CD4-positive, alpha-beta T cell treated with Interleukin-21 for 1 hour (primary cell): ENCODE measurements around the gene TTC6.

Experiments used
- DNase-seq: peaks from one replicate; pipeline ENCODE4 v3.0.0-alpha.2; 2020

The TTC6 gene

GRCh38 chr14:37598747-37599506, 3.5 kb downstream of the TTC6 start:
- DNase-seq = no peak

GRCh38 chr14:37599507-37600368, 4.3 kb downstream of the TTC6 start:
- no peak for DNase-seq

GRCh38 chr14:37600880-37601741, 5.7 kb downstream of the TTC6 start:
- no peak for DNase-seq

DNA sequence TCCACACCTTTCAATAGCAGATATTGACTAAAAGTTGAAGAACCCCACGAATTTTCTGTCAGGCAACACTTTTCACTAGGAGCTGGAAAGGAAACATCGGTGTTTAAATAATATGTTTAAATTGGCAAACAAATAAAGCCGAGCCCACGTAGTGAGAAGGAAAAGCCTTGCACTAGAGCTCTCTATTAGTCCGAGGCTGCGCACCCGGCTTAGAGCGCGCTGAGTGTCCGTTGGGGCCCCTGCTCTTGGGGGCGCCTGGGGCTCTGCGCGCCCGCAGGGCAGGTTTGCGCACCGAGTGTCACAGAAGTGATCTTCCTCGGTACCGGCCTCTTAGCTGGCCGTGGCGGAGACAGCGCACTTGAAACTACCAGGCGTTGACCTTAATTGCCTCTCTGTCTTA, 6.4 kb downstream of the TTC6 start:
- DNase-seq = no peak

- no peak for DNase-seq
Observed at GRCh38 chr14:37602605-37603453, 7.4 kb downstream of the TTC6 start.

DNA sequence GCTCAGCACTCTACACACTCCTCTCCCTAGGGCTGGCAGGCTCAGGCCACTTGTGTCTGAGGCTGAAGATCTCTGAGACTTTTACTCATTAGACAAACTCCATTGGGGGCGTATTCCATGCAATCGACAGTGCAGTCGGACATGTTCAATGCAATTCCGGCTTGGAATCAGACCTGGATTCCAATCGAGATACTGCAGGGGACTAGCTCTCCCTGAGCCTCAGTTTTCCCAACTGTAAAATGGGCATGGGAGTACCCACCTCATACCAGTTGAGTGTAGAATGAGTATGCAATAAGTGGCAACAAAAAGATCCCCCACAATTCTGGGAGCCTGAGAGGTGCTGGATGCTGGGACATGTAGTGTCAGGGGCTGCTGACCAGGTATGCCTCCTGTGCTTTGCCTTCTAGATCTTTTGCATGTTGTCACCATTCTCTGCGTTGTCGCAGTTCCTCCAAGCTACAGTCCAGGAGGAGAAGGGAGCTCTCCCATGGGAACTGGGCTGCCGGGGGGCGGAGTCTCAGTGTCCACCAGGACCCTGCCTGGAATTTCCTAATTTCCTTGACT, 8.3 kb downstream of the TTC6 start:
- no peak for DNase-seq

GRCh38 chr14:37606678-37607077, 11.2 kb downstream of the TTC6 start:
- DNase-seq = no peak

- DNase-seq = no peak
Observed at GRCh38 chr14:37608649-37609048, 13.2 kb downstream of the TTC6 start.

DNA sequence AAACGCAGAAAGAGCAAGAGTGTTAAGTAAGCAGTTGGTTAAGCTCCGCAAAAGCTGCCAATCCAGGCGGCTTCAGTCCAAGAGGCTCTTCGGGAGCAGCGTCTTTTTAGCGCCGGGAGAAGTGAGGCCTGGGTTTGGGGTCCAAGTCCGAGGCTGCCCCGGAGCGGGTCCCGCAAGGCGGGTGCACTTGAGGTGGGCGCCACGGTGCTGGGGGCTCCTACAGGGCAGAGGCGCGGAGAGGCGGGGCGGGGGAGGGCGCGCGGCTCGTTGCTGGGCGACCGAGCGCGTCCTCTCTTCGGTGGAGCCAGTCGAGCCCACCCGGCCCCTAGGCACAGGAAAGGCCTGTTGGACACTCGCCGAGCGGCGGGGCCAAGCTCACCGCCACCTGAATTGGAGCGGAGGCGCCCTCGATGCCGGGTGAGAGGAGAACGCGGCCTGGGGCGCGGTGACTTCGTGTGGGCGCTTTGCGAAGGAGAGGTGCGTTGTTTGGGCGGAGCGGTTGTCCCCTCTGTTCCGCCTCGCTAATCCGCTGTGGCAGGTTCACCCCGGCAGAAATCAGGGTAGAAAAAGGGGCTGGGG, 15.6 kb downstream of the TTC6 start:
- DNase-seq = no peak

DNA sequence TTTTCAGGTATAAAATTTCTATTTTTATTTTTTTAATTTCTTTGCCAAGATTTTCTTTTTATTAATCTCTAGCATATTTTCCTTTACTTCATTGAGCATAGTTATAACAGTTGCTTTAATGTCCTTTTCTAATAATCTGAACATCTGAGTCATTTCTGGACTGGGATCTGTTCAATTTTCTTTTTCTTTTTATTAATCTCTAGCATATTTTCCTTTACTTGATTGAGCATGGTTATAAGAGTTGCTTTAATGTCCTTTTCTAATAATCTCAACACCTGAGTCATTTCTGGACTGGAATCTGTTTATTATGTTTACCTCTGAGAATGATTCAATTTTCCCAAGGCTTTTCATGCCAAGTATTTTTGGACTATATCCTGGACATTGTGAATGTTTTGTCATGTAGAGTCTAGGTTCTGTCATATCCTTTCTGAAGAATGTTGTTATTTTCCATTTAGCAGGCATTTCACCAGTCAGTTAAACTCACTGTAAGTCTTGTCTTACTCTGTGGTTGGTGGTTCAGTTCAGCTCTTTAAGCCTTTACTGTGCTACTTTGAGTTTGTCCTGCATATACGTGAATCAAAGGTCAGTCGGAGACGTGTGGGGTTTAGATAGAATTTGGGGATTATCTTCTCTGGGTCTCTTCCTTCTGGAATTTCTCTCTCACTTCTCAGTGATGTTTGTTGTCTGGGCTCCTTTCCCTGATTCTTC, 20.3 kb downstream of the TTC6 start:
- DNase-seq = no peak

GRCh38 chr14:37616853-37617252, 21.4 kb downstream of the TTC6 start:
- DNase-seq = no peak

DNA sequence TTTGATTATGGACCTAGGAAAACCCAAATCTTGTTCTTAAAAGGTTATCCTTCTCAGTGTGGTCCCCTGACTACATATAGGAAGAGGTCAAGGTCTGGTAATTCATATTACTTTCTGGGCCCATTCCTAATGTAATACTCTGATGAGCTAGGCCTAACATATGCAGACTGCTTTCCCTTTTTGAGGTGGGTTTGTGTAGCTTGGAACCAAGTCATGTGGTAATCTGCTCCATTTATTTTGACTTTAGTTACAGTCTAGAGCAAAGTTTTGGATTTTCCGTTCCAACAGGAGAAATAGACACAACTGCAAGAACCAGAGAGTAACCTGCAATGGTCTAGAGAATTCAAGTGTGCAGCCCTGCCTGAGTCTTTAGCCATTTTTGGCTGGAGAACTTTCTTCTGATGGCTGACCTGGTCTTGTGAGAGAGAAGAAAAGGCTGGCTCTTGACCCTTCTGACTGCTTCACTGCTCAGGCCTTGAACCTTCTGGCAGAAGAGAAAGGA, 22.5 kb downstream of the TTC6 start:
- DNase-seq = no peak

DNA sequence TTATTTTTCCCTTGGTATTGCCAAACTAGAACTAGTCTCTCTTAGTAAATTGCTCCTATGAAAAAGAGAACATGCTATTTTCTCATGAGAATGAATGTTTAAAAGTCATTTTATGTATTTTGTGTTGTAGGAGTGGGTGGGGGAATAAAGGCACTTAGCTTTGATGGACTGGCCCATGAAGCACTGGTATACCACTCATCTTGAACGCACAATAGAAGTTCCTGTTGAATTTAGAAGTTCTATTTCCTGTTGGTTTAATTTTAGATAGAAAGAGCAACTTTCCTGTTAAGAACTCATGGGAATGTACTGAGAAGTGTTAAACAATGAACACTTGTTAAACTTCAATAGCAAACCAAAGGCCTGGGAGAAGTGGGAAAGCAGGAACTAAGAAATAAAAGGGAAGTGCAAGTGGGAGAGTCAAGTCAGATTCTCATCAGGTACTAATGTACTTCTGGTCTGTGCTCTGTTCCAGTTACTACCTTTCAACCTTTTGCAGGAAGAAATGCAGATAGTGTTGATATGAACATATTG, 23.1 kb downstream of the TTC6 start:
- no peak for DNase-seq

GRCh38 chr14:37620856-37621255, 25.4 kb downstream of the TTC6 start:
- no peak for DNase-seq

DNA sequence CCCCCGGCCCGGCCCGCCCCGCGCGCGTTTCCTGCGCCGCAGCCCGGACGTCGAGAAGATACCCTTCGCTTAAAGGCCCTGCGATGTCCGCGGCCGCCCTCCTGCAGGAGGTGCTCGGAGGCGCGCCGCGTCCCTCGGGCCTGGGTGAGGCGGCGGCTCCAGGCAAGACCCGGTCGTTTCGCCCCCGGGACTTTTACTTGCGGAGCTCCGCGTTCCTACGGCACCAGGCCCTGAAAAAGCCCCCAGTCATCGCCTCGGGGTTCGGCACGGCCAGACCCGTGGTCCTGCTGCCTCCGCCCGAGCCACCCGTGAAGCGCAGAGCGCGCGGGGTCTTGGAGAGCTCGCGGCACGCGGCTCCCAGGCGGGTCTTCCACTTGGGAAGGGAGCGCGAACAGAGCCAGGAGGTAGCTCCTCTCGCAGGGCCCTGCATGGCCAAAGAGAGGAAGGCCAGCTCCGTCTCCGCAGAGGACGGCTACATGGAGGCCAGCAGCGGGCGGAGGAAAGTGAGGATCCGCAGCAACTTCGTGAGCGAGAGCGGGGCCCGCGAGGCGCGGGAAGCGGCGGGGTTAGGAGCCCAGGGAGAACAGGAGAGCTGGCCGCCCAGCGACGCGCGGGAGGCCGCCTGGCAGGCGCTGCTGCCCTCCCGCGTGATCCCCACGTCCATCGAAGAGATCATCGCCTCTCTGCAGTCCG, 26.9 kb downstream of the TTC6 start:
- DNase-seq = no peak

- DNase-seq = no peak
Observed at GRCh38 chr14:37623426-37623951, 28.1 kb downstream of the TTC6 start.

- DNase-seq = no peak
Observed at GRCh38 chr14:37623971-37624370, 28.5 kb downstream of the TTC6 start.

DNA sequence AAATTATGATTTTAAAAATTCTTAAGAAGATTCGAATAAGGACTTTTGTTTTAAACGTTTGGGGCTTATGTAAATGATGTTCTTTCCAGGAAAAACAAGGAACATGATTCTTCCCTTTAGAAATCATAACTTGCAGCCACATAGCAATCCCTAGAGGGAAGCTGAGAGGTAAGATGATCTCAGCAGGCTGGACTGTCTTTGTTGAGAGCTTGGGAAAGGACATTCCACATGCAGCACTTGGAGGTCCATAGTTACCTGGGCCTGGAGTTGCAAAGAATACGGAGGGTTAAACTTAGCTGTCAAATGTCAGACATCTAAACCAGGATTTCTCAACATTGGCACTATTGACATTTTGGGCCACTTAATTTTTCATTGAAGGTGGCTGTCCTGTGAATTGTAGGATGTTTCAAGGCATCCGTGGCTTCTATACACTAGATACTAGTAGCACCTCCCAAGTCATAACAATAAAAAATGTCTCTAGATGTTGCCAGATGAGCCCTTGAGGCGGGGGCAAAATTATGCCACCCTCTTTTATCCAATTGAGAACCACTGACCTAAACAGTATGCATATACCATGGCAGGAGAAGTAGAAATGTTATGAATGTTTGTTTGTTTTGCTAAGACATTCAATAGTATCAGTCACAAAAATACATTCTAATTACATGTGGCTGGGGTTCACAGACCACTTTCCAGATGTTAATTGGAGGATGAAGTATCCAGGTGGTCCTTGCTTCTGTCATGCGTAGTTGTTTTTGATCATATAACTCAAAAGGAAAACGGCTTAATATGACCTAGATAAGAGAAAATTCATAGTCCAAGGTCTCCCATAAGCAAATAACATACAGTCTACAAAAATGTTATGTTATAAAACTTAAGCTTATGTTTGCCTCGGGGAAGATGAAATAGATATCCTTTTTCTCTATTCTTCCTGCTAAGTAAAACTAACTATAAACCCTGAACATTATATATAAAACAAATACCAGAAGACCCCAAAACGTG, 30.5 kb downstream of the TTC6 start:
- DNase-seq = no peak
